Stimulated activated CD8-positive, alpha-beta memory T cell treated with anti-CD3 and anti-CD28 coated beads, Interleukin-7, amount 100 ng/mL, for 4 hours (primary cell): ENCODE measurements around the gene IGFBP4.

Experiments used
- DNase-seq, 2 donors: peaks; one replicate each; pipeline ENCODE4 v3.0.0-alpha.2; 2020; ENCODE audit warnings: low read depth in 2 of 2

The IGFBP4 gene

DNA sequence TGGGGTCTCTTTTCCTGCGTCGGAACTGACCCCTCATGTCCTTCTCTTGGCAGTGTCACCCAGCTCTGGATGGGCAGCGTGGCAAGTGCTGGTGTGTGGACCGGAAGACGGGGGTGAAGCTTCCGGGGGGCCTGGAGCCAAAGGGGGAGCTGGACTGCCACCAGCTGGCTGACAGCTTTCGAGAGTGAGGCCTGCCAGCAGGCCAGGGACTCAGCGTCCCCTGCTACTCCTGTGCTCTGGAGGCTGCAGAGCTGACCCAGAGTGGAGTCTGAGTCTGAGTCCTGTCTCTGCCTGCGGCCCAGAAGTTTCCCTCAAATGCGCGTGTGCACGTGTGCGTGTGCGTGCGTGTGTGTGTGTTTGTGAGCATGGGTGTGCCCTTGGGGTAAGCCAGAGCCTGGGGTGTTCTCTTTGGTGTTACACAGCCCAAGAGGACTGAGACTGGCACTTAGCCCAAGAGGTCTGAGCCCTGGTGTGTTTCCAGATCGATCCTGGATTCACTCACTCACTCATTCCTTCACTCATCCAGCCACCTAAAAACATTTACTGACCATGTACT is 13.2 kb downstream of the IGFBP4 start:
- DNase-seq: no peak

DNA sequence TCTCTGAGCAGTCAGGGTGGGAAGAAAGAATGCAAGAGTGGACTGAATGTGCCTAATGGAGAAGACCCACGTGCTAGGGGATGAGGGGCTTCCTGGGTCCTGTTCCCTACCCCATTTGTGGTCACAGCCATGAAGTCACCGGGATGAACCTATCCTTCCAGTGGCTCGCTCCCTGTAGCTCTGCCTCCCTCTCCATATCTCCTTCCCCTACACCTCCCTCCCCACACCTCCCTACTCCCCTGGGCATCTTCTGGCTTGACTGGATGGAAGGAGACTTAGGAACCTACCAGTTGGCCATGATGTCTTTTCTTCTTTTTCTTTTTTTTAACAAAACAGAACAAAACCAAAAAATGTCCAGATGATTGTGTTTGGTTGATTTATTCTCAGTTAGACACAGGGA is 14.1 kb downstream of the IGFBP4 start:
- no peak for DNase-seq

DNA sequence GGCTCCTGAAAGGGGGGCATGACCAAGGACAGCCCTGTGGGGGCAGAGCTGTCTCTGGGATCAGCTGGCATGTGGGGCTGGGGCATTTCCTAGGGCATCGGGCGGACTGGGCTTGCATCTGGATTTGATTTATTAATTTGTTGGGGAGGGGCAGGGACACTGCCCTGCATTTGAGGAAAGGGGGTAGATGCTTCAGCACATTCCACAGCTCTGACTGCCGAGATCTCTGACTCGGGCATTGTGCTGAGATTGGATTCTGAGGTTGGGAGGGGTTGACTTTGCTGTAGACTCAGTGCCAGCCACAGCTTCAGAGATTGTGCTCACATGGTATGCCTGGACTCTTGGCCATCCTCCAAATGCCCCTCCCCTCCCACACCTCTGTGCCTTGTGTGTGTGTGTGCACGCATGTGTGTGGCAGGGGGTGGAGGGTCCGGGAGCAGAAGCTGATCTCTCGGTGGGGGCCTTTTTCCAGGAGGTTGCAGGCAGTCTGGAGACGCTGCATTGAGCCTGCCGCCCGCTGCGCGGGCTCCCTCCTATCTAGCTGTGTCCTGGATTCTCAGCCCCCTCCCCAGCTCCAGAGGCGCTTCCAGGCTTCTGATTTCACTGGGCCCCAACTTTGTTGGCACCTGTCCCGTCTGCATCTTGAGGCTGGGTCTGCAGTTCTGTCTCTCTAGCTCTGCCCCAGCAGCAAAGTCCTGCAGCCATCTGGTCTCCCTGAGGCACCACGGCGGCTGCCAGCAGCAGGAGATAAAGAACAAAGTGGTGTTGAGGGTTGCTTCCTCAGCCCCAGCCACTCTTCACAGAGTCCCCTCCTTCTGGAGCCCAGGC is 14.9 kb downstream of the IGFBP4 start:
- no peak for DNase-seq

DNA sequence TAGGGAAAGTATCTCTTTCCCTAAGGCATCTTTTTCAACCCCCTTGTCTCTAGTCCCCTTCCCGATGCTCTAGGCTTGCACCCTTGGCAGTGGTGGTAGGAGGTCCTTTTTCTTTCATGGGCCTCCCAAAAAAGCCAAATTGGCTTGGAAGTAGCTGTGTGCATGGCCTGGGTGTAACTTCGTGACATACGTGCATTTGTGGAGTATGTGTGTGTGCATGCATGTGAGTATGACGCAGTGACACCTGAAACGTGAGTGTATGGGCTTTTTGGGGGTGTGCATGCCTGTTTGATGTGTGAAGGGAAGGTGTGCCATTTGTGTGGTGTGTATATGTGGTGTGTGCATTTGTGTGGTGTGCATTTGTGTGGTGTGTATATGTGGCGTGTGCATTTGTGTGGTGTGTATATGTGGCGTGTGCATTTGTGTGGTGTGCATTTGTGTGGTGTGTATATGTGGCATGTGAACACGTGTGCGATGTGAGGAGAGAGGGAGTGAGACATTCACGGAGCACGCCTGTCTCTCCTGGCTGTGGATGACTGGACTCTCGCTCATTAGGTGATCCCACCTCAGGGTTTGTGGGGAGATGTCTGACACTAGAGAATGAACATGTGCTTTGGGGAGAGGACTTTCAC is 15.7 kb downstream of the IGFBP4 start:
- no peak for DNase-seq

DNA sequence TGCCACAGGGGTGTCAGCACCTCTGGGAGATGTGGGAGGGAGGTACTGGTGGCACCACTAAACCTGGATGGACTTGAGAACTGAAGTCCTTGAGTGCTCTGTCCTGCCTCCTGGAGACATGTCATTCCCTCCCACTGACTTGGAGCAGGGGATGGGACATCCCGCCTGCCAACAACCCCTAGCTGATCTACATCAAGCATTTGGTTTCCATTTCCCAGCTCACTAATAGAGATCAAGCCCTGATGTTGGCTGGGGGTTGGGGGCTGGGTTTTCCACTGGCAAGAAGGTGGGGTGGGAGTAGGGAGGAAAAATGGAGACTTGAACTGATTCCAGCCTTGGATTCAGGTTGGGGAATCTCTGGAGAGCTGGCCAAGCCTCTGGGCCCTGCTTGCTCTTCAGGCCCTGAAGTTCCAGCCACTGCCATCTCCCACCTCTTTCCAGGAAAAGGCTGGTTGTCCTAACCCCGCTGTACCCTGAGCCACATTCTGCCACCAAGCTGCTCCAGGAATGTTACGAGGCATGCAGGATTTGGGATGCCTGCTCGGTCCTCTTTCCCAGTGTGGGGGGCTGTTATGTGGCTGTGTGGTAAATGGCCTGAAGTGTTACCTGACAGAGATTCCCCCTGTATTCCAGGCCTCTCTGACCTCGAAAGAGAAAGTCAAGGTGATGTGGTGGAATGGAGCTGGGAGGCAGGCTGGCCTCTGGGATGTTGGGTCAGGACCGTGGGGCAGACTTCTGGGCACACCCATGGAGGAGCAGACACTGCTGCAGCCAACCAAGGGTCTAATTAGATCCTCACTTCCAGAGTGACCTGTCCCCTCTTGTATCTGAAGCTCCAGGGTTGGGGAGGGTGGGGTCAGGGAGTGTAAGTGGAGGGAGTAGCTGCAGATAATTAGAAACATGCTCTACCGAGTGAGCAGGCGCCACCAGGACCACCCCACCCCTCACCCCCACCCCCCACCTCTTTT is 16.7 kb downstream of the IGFBP4 start:
- no peak for DNase-seq

DNA sequence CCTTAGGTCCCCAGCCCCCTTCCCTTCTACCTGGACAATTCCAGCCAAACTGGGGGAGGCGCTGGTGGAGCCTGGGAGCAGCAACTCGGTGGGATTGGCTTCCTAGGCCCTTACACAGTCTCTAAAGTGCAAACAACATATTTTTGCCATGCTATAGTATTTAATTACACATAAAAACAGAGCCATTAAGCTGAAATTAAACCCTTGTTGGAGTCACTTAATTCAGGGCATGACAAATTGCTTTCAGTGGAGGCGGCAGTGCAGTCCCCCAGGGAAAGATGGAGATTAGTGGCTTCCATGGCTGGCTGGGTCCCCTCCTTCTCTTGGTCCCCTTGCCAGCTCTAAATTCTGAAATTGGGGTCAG is 17.3 kb downstream of the IGFBP4 start:
- DNase-seq: no peak

DNA sequence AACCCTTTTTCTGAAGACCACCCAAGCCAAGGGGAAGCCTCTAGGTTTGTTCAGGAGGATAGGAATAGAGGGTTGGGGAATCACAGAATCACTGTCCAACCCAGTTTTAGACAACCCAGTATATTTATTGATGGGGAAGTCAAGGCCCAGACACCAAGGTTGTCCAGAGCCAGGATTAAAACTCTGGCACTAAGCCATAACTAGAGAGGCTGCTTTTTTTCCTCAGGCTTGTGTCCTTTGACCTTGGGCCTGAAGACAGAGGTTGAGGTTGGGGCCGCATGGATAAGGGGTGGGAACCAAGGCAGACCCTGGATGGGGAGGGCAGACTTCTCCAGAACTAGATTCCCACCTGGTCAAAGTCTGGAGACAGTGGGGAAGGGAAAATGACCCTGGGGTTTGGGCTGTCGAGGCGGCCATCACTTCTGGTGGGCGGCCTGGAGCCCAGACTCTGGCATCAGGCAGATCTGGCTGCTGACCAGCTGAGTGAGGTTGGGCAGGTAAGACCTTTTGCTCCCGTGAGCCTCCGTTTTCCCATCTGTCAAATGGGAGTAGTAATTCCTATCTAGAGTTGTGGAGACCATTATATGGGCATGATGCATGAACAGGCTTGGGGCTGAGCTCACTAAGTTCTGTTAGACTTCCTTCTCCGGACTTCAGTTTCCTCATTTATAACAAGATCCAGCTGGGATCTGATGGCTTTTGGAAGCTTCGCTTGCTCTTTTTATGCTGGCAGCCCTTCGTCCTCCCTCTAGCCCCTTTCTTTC is 17.9 kb downstream of the IGFBP4 start:
- DNase-seq: no peak

DNA sequence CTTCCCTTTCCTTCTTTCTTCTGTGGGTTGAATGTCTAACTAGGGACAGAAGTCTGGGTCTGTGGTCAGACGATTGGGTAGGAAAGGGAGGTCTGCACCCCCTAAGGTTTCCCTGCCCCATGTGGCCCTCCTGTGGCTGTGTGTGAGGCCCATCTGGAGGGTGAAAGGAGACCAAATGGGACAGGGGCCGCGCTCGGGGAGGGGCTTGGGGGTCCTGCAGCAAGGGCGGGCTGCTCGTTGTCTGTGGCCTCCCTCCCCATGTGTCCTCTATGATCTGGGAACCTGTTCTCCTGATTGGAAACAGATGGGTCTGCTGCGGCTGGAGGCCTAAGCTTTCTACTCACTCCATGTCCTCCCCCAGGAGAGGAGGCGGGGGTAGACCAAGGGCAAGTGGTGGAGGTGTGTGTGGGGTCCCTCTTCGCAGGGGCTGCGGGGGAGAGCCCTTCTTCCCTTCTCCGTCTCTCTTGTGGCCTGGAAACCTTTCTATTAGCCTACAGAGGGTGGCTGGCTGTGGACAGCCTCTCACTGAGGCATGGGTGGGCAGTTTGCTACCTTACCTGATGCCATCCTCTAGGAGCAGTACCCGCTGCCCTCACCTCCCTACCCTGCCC is 18.6 kb downstream of the IGFBP4 start:
- DNase-seq: no peak

DNA sequence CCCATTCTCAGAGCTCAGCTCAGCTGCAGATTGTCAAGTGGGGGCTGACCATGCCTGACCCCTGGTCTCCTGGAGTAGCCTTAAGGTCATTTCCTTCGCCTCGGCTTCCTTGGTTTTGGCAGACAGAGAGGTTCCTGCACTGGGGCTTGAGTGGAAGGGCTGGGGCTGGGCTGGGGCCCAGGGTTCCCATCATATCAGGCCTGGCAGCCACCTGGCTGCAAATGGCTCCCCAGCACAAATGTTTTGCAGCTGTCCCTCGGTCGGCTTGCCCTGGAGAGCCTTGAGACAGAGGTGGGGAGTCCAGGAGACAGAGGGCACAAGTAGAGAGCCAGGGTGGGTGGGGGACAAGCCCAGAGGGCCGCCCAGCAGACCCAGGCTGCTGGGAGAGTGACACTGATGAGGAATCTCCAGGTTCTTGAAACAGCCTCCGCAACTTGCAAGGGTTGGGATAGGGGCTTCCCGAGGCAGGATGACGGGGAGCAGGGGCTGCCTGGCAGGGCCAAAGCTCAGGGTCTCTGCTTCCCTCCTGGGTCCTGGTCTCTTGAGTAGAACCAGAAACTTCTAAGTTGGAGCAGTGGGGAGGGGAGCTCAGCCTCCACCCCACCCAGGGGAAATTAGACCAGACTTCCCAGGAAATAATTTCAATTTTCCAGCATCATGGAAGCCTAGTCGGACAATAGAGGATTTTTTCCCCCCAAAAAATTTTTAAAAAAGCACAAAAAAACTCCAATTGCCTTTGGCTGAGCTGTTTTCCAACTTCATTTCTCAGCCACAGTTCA is 19.3 kb downstream of the IGFBP4 start:
- no peak for DNase-seq

DNA sequence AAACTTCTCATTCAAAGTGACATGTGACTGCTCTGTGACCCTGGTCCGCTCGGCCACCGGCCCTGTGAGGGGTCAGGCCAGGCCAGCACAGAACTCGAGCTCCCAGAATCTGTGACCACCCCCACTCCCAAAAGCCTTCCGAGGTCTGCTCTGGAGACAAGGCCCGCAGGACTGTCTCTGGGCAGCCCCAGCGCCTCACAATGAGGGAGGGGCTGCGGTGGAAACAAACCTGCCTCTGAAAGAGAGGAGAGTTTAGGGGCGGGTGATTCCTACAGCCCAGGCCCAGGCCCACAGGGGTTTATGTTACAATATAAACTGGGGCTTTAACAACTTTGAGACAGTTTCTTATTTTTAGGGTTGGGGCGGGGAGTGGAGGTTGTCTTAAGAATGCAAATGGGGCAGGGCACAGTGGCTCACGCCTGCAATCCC is 19.9 kb downstream of the IGFBP4 start:
- no peak for DNase-seq

DNA sequence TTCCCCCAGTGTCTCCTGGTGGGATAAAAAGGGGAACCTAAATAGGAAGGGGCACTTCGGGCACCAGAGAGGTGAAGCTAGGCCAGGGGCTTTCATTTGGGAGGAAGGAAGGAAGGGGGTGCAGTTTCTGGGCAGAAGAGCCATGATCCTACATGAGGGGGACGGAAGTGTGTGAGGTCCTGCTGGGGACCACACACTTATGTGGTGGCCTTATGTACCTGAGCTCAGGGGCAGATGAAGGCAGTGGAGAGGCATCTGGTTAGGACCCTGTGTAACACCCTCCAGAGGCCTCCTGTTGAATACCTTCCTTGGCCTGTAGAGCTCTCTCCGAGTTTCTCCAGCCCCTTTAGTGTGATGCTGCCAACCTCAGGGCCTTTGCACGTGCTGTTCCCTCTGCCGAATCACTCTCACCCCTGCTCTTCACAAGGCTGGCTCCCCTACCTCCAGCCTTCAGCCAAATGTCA is 21.2 kb downstream of the IGFBP4 start:
- no peak for DNase-seq

DNA sequence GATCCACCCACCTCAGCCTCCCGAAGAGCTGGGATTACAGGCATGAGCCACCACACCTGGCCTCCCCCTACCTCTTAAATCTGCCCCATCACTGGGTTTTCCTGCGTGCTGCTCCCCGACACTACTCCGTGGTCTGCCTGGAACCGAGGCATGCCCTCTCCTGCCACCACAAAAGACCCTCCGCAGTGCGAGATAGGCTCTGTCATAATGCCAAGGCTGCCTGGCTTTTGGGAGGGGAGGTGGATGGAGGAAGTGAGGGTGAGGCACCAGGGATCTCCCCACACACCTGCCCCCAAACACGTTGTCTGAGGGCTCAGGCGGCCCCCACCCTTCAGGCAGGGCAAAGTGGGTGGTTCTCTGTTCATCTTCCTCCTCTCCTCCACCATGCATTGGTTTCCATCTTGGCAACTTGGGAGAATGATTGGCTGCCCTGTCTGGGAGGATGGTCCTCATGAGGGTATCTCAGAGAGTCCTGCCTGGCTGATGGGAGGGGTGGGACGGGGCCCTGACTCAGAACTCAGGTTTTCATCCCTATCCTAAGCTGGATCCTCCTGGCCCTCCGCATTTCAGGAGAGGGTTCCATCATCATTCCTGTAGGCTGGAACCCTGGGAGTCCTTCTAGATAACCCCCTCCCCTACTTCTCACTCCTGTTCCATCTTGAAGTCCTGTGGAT is 23.2 kb downstream of the IGFBP4 start:
- DNase-seq: no peak

DNA sequence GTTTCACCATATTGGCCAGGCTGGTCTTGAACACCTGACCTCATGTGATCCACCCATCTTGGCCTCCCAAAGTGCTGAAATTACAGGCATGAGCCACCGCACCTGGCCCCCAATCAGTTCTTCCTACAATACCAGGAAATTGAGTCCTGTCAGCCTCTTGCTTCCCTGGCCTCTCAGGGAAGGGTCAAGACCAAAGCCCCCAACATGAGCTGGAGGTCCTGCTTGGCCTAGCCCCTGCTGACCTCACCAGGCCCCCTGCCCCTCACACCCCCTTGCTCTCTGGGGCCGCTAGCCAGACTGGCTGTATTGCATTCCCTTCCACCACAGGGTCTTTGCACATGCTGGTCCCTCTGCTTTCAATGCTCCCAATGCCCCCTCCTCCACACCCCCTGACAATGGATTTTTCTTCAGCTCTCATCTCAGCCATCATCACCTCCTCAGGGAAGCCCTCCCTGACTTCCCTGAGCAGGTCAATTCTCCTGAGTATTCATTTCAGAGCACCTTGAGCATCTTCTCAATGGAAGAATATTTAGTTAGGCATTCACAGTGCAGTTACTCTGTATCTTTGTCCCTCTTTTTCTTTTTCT is 24.1 kb downstream of the IGFBP4 start:
- no peak for DNase-seq

DNA sequence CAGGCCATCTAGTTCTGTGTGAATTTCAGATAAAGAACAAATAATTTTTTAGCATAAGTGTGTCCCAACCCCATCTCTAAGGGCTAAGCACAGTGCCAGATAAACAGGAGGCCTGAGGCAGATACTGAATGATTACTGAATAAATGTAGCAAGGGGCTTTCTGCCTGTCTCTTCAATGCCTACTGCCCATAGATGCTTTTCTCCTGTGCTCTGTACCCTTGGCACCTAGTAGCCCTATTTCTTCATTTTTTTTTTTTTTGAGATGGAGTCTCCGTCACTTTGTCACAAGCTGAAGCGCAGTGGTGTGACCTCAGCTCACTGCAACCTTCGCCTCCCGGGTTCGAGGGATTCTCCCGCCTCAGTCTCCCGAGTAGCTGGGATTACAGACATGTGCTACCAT is 25.3 kb downstream of the IGFBP4 start:
- DNase-seq: no peak

DNA sequence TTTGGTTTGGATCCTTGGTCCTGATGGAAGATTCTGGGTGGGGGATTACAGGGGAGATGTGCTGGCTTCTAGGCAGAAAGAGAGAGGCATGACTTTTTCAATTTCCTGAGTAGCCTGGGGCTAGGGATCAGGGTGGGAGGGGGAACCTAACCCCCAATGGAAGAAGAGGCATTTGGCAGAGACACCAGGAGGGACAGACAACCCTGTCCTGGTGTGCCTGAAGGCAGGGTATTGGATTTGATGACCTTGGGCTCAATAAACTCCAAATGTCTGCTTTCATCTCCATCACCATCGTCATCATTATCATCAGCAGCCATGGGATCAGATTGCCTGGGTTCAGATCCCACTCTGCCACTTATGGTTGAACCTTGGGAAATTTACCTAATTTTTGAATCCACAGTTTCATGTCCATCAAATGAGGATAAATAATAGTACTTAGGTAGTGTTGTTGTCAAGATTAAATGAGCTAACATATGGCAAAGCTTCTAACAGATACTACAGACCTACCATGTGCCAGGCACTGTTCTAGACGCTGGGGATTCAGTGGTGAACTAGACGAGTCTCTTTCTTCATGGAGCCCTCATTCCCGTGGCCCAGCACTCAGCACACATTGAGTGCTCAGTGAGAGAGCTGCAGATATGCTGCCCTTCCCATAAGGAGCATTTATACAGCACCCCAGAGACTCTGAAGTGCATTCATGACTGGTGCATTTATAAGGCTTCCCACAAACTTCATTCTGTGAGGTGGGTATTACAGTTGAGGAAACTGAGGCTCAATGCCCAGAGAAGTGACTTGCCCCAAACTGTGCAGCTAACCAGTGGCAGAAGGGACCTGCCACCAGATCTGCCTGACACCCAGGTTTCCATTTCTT is 26.8 kb downstream of the IGFBP4 start:
- DNase-seq: no peak

DNA sequence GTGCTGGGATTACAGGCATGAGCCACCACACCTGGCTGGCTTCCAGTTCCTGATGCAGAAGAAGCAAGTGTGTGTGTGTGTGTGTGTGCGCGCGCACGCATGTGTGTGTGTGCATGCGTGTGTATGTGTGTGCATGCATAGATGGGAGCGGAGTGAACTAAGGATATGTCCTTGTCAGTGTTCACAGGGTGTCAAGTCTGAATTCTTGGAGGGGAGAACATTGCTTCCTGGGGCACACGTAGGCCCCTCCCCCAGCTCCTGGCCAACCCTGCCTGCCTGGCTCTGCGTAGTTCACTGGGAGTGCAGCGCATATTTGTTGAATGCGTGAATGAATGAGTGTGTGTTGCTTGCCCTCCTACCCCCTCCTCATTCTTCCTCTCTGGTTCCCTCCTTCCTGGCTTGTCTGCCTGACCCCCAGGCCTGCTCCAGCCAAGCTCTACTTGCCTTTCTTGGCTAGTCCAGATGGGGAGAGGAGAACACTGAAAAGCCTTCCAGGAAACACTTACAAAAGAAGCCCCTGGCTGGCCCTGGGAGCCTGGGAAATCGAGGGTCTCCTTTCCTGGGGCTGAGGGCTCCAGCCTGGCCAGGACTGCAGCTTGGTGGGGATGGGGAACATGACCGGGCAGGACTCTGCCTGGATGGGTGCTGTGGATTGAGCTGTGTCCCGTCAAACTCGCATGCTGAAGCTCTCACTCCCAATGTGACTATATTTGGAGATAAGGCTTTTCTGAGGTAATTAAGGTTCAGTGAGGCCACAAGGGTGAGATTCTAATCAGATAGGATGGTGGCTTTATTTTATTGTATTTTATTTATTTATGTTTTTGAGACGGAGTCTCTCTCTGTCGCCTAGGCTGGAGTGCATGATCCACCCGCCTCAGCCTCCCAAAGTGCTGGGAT is 27.9 kb downstream of the IGFBP4 start:
- DNase-seq: no peak
